Muscle of leg (tissue), 16 donors: ENCODE measurements around the gene GRIA1. TPM values are rescaled to one million over a fixed set of nuclear protein-coding genes. Genes with fewer than 3 reads are reported as not detected.
A peak's percentile ranks its signal among the peaks of the same experiment; 100 is the strongest.

ENCODE experiments used
- DNase-seq: peaks from one replicate; pipeline ENCODE4 v3.0.0; 2013
- H3K27ac ChIP-seq: one replicate; pipeline ENCODE4 v1.5.1; 2013; ENCODE audit warnings: mild to moderate bottlenecking, low read length, control low read depth
- H3K27me3 ChIP-seq: one replicate; pipeline ENCODE4 v1.6.1; 2013; ENCODE audit warnings: low read length; ENCODE audit not compliant: control insufficient read depth, insufficient read depth
- H3K36me3 ChIP-seq: one replicate; pipeline ENCODE4 v1.6.1; 2013; ENCODE audit warnings: low read length; ENCODE audit not compliant: control insufficient read depth, insufficient read depth
- H3K4me1 ChIP-seq: one replicate; pipeline ENCODE4 v1.6.1; 2013; ENCODE audit warnings: low read length; ENCODE audit not compliant: control insufficient read depth, insufficient read depth
- H3K4me3 ChIP-seq: one replicate; pipeline ENCODE4 v1.5.1; 2013; ENCODE audit warnings: low read length, control low read depth
- H3K9me3 ChIP-seq: replicated peaks from 2 replicates; pipeline ENCODE4 v1.6.1; 2013; ENCODE audit warnings: low read depth, low read length; ENCODE audit not compliant: control insufficient read depth
- WGBS: methylation state at CpG from one replicate; pipeline ENCODE4 v1.1.5; 2013; ENCODE audit warnings: missing lambda C conversion rate; ENCODE audit not compliant: insufficient coverage; 5-methylcytosine and 5-hydroxymethylcytosine counted together
- long read RNA-seq, 11 donors: transcript quantifications; one replicate each; lab custom pipeline, GENCODE V29; 2026
- polyA plus RNA-seq, 8 donors: library from polyadenylated mRNA; unstranded; fragments of 120-200 nt; gene quantifications; one replicate each; pipeline versions ENCODE4 v1.2.1 to v1.2.3, GENCODE V29; 2013; ENCODE audit warnings: inconsistent platforms in 1 of 8, low replicate concordance in 1 of 8; ENCODE audit not compliant: insufficient read length in 8 of 8, insufficient read depth in 1 of 8
- total RNA-seq: library from RNA; stranded (reverse); fragments of 120-200 nt; gene quantifications from one replicate; pipeline ENCODE4 v1.2.4, GENCODE V29; 2013

GRIA1 gene
- total RNA-seq (0.98 TPM), polyA plus RNA-seq (1 to 10 TPM in 2 of 8 donors, under 1 TPM in 6; 0.37 to 1.1 (median 0.79) TPM)
- long read RNA-seq, donor 1: 0 reads
- long read RNA-seq, donor 2: 0 reads
- long read RNA-seq, donor 3: 0 reads
- long read RNA-seq, donor 4: 0 reads
- long read RNA-seq, donor 5: 0 reads
- long read RNA-seq, donor 6: 0 reads
- long read RNA-seq, donor 7: 0 reads
- long read RNA-seq, donor 8: 0 reads
- long read RNA-seq, donor 9: 0 reads
- long read RNA-seq, donor 10: 0 reads
- long read RNA-seq, donor 11: 0 reads

GRCh38 chr5:153490118-153491037 is at the start of gene GRIA1:
TSS of gene GRIA1 (plus strand) at chr5:153490670.
- Histone ChIP-seq H3K27me3 (peaks cover 20% of the 10 kb centered on the region), H3K4me3 (peak within 1 kb of the TSS; percentile 28), H3K9me3 (no peaks in the 10 kb centered on the region), H3K4me1 (peaks cover 4% of the 10 kb centered on the region), H3K36me3 (no peaks in the 10 kb centered on the region), H3K27ac (no peak within 1 kb of the TSS)
- peak; percentile 50 for DNase-seq
- under 1% methylated on average over 11 of the region's 20 CpGs for WGBS

- H3K9me3 ChIP-seq: no peaks in the 10 kb centered on the region
- WGBS: 37% methylated on average over 7 of the region's 9 CpGs
- no peaks in the 10 kb centered on the region for H3K4me1 ChIP-seq
- H3K36me3 ChIP-seq: no peaks in the 10 kb centered on the region
- H3K4me3 ChIP-seq: no peak overlapping the region
- H3K27me3 ChIP-seq: no peaks in the 10 kb centered on the region
- no peak for DNase-seq
- H3K27ac ChIP-seq: no peak overlapping the region
Measured at GRCh38 chr5:153445875-153446579, 44.4 kb upstream of the GRIA1 start.

DNA sequence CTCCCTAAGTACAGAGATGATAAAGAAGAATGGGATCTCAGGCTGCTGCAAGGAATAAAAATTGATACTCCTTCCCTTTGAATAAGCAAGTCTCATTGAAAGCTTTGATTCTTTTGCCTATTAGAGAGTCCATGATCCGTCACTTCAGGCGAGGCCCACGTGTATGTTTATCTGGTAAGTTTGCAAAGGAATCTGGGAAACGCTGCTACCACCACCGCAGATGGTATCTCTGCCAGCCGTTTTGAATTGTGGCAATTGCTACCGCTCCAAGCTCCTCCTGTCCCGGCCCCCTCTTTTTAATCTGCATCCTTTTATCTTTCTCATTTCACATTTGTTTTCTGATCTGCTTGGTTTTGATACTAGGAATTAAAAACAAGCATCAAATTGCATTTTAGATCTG is 42.9 kb upstream of the GRIA1 start:
- H3K9me3 ChIP-seq: no peaks in the 10 kb centered on the region
- H3K4me3 ChIP-seq: no peak overlapping the region
- H3K27me3 ChIP-seq: no peaks in the 10 kb centered on the region
- no peak for DNase-seq
- WGBS: 80% methylated on average over 3 of the region's 8 CpGs
- no peak overlapping the region for H3K27ac ChIP-seq
- H3K4me1 ChIP-seq: no peaks in the 10 kb centered on the region
- H3K36me3 ChIP-seq: no peaks in the 10 kb centered on the region

DNA sequence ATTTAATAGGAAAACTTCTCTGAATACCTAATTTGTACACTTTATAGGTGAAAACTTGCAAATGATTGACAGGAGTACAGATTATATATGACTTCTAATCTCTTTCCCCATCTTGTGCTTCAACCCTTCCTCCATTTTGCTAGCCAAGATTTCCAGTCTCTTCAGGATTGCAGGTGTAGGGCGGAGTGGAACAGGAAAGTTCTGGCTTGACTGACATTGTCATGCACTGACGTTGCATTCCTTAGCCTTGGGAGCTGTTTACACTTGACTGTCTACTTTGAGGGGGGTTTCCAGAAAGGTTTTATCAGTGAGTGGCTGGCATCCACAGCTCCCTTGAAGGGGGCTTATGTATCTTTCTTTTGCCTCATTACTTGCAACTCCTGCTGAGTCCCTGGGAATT is 34.1 kb upstream of the GRIA1 start:
- WGBS: no CpG with 5 or more reads among the region's 2 CpGs
- Histone ChIP-seq H3K9me3 (no peaks in the 10 kb centered on the region), H3K27ac (no peak overlapping the region), H3K4me3 (no peak overlapping the region), H3K4me1 (no peaks in the 10 kb centered on the region), H3K27me3 (no peaks in the 10 kb centered on the region), H3K36me3 (no peaks in the 10 kb centered on the region)
- no peak for DNase-seq

GRCh38 chr5:153456993-153457392 is 33.5 kb upstream of the GRIA1 start:
- WGBS: no CpG with 5 or more reads among the region's 1 CpG

DNA sequence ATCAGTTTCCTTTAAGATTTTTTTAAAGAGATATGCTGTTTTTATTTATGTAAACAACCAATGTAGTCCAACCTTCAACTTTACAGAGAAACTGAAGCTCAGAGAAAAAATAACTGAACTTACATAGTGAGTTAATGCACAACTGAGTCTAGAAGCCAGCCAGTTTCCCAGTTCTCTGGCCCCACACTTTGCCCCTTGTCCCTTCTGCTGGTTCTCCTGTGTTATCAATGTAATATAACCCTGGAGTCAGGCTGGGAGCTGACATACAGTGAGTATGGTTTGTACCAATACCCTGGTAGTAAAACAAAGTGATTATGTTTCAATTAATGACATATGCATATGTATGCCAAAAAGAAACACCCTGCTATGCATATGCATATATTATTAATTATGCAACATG is 32.2 kb upstream of the GRIA1 start:
- H3K4me1 ChIP-seq: no peaks in the 10 kb centered on the region
- no peaks in the 10 kb centered on the region for H3K9me3 ChIP-seq
- H3K4me3 ChIP-seq: no peak overlapping the region
- DNase-seq: no peak
- H3K36me3 ChIP-seq: no peaks in the 10 kb centered on the region
- no peaks in the 10 kb centered on the region for H3K27me3 ChIP-seq
- H3K27ac ChIP-seq: no peak overlapping the region

More at GRCh38 chr5:153456993-153457392, 33.5 kb upstream of the GRIA1 start:
- Histone ChIP-seq H3K27me3 (no peaks in the 10 kb centered on the region), H3K9me3 (no peaks in the 10 kb centered on the region), H3K4me1 (no peaks in the 10 kb centered on the region), H3K36me3 (no peaks in the 10 kb centered on the region), H3K4me3 (no peak overlapping the region), H3K27ac (no peak overlapping the region)
- DNase-seq: no peak

GRCh38 chr5:153459051-153459743 is 31.3 kb upstream of the GRIA1 start:
- Histone ChIP-seq H3K4me1 (no peaks in the 10 kb centered on the region), H3K9me3 (no peaks in the 10 kb centered on the region), H3K4me3 (no peak overlapping the region), H3K27me3 (no peaks in the 10 kb centered on the region), H3K27ac (no peak overlapping the region), H3K36me3 (no peaks in the 10 kb centered on the region)
- no peak for DNase-seq

DNA sequence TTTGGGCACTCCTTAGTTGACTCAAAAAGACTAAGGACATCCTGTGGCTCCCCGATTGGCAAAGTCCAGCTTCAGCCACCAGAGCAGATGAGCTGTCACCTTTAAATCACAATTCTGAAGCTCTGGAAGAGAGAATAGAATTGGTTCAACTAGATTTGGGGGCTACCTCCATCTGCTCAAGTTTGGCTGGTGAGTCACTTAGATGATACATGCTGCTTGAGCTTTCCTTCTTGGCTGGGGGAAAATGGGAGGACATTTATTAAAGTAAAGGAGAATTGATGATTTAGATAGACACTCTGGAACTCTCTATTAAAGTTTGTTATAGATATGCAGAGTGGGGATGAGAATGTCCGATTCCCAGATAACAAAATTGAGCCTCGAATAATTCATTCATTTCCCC is 30.0 kb upstream of the GRIA1 start:
- Histone ChIP-seq H3K4me1 (no peaks in the 10 kb centered on the region), H3K4me3 (no peak overlapping the region), H3K27ac (no peak overlapping the region), H3K9me3 (no peaks in the 10 kb centered on the region), H3K36me3 (no peaks in the 10 kb centered on the region), H3K27me3 (no peaks in the 10 kb centered on the region)
- no CpG with 5 or more reads among the region's 3 CpGs for WGBS
- DNase-seq: no peak

DNA sequence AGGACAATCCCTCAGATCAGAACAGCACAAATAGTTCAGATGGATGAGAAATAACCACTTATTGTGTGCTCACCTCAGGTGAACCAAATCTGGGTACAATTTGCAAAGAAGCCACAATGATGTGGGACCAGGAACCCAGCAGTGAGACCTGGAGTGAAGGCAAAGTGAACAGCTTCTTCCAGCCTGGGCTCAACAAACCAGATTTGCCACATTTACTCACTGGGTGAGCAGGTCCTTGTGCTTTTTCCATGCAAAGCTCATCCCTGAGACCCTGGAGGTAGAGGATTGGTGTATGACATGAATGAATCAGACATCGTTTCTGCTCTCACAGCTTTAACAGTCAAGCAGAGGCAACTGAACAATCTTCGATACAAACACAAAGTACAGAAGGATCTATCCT is 29.1 kb upstream of the GRIA1 start:
- H3K4me1 ChIP-seq: no peaks in the 10 kb centered on the region
- no peak for DNase-seq
- no peaks in the 10 kb centered on the region for H3K9me3 ChIP-seq
- no CpG with 5 or more reads among the region's 2 CpGs for WGBS
- no peaks in the 10 kb centered on the region for H3K27me3 ChIP-seq
- H3K36me3 ChIP-seq: no peaks in the 10 kb centered on the region
- H3K4me3 ChIP-seq: no peak overlapping the region
- no peak overlapping the region for H3K27ac ChIP-seq

DNA sequence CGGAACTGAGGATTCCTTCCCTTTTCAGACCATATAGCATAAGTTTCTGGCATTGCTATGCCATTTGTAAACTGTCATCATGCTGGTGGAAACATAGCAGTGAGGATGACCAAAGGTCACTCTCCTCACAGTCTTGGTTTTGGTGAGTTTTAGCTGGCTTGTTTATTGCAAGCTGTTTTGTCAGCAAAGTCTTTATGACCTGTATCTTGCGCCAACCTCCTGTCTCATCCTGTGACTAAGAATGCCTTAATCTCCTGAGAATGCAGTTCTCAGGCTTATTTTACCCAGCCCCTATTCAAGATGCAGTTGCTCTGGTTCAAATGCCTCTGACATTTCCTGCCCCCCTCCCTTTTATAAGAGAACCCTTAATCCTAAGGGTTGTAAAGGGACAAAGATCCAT is 26.7 kb upstream of the GRIA1 start:
- no peaks in the 10 kb centered on the region for H3K36me3 ChIP-seq
- H3K27me3 ChIP-seq: no peaks in the 10 kb centered on the region
- 29% methylated on average over 1 of the region's 2 CpGs for WGBS
- no peaks in the 10 kb centered on the region for H3K4me1 ChIP-seq
- H3K9me3 ChIP-seq: no peaks in the 10 kb centered on the region
- no peak overlapping the region for H3K27ac ChIP-seq
- no peak overlapping the region for H3K4me3 ChIP-seq
- DNase-seq: no peak
